ENCODE results near the gene ABLIM3.
A peak's percentile ranks its signal among the peaks of the same experiment; 100 is the strongest.

ABLIM3 gene

DNA sequence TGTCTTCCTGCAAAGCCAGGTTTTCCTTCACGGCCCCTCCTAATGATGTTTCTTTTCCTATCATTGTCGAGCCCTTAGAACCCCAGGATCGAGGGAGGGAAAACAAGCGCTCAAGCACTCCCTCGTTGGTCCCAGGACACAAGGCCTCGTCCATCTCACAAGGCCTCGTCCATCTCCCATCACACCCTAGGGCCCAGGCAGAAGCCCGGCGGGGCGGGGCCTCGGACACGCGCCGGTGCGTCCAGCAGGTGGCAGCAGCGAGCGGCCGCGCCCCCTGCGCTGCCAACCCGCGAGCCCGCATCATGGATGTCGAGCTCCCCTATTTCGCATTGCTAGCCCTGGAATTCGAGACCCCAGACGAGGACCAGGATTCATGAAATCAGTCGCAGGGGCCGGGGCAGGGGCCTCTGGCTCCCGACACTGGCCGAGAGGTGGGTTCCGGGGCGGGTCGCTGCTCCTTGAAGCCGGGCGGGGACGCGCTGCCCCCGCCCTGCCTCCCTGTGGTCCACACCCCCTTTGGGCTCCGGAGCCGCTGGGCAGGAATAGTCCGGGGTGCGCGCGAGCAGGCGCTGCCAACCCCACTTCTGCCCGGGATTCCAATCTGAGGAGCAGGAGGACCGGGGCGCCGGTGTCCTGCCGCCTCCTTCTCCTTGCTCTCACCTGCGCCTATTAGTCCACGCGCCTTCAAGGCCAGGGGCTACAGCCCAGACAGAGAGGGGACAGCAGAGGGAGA, at the start of gene ABLIM3:
TSS of gene ABLIM3 (plus strand) at position 270 of the 733 bp plus-strand sequence. CDS start 603 bp downstream, outside the sequence.
- ChIA-PET CTCF (interaction anchor here (0.9 to 10.4 kb wide), 40 partner anchors 8 to 384 kb away, joined by 3 to 249 read pairs (median 5); partner anchors contain the start of gene GRPEL2), POLR2A (interaction anchor here (1.4 kb wide), 1 partner anchor 71 kb away, joined by 5 read pairs; no protein-coding TSS in a partner anchor)
- DNase-seq (ENCODE audit: low read depth, low spot score), result no peak
- TF ChIP-seq, protein P1, sequence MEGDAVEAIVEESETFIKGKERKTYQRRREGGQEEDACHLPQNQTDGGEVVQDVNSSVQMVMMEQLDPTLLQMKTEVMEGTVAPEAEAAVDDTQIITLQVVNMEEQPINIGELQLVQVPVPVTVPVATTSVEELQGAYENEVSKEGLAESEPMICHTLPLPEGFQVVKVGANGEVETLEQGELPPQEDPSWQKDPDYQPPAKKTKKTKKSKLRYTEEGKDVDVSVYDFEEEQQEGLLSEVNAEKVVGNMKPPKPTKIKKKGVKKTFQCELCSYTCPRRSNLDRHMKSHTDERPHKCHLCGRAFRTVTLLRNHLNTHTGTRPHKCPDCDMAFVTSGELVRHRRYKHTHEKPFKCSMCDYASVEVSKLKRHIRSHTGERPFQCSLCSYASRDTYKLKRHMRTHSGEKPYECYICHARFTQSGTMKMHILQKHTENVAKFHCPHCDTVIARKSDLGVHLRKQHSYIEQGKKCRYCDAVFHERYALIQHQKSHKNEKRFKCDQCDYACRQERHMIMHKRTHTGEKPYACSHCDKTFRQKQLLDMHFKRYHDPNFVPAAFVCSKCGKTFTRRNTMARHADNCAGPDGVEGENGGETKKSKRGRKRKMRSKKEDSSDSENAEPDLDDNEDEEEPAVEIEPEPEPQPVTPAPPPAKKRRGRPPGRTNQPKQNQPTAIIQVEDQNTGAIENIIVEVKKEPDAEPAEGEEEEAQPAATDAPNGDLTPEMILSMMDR (IDR thresholded peaks at IDR 0.05; ENCODE audit: insufficient read depth, low read length, missing control alignments), result peak; percentile 86
- peak within 1 kb of the TSS; percentile 74 for H3K4me3 ChIP-seq (ENCODE audit: low read depth, low read length)

DNA sequence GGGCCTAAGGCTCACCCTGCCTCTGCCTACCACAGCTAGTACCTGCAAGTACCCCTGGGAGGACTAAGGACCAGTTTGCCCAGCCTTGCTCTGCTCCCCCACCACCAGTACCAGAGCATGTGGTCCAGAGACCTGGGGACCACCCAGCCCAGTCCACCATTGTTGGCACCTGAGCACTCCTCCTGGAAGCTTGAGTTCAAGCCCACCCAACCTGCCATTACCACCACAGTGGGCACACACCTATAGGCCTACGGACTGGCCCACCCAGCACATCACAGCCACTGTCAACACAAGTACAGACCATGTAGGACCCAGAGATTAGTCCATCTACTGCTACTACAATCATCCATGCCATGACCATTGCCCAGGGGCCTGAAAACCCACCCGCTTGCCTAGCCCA, 47.7 kb upstream of the ABLIM3 start:
- ChIA-PET CTCF (no interaction called here), POLR2A (no interaction called here)
- no peak for DNase-seq (ENCODE audit: low read depth, low spot score)
- no peak overlapping the region for H3K4me3 ChIP-seq (ENCODE audit: low read depth, low read length)
- TF ChIP-seq, protein P1 (IDR thresholded peaks at IDR 0.05; ENCODE audit: insufficient read depth, low read length, missing control alignments), result no peak

DNA sequence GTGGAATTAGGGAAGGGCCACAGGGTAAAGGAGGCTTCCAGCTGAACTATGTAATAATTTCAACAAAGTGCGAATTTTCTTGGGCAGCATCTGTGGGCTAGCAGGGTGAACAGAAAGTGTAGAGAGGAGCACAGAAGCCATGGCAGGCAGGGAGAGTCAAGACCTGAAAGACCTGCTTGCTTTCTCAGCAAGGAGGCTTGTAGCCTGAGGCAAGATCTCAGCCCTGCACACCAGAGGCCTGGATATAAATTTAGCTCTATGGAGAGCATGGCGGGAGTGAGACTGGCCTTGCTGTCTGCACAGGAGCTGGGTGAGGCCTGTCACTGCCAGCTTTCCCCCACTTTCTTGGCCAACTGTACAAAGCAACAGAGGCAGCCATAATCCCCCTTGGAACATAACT, 46.3 kb upstream of the ABLIM3 start:
- no peak for DNase-seq (ENCODE audit: low read depth, low spot score)
- CTCF ChIA-PET, result interaction anchor here (1.6 kb wide), 1 partner anchor 362 kb away, joined by 5 read pairs; no protein-coding TSS in a partner anchor

DNA sequence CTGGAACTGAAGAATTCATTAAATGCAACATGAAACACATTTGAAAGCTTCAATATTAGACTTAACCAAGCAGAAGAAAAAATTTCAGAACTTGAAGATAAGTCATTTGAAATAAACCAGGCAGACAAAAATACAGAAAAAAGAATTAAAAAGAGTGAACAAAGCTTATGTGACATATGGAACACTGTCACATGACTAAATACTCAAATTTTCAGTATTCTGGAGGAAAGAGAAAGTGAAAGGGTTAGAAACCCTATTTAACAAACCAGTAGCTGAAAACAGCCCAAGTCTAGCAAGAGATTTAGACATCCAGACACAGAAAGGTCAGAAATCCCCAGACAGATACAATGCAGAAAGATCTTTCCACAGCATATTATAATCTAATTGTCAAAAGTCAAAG, 41.4 kb upstream of the ABLIM3 start:
- POLR2A ChIA-PET, result interaction anchor here (0.6 kb wide), 1 partner anchor 34 kb away, joined by 3 read pairs; no protein-coding TSS in a partner anchor
- no peak overlapping the region for H3K4me3 ChIP-seq (ENCODE audit: low read depth, low read length)
- TF ChIP-seq, protein P1 (IDR thresholded peaks at IDR 0.05; ENCODE audit: insufficient read depth, low read length, missing control alignments), result no peak
- no peak for DNase-seq (ENCODE audit: low read depth, low spot score)
- CTCF ChIA-PET, result interaction anchor here (1.4 kb wide), 1 partner anchor 15 kb away, joined by 7 read pairs; no protein-coding TSS in a partner anchor

More for the DNA sequence above, 46.3 kb upstream of the ABLIM3 start:
- POLR2A ChIA-PET, result no interaction called here
- no peak overlapping the region for H3K4me3 ChIP-seq (ENCODE audit: low read depth, low read length)
- TF ChIP-seq, protein P1 (IDR thresholded peaks at IDR 0.05; ENCODE audit: insufficient read depth, low read length, missing control alignments), result no peak

DNA sequence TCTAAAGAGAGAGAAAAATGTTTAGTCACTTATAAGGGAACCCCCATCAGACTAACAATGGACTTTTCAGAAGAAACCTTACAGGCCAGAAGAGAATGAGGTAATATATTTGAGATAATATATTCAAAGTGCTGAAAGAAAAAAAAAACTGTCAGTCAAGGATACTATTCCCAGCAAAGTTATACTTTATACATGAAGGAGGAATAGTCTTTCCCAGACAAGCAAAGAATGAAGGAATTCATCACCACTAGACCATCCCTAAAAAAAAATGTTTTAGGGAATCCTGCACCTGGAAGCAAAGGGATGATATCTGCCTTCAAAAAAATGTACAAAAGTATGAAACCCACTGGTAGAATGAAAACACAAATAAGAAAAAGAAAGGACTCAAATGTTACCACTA, 41.0 kb upstream of the ABLIM3 start:
- ChIA-PET POLR2A (no interaction called here), CTCF (interaction anchor here (1.4 kb wide), 1 partner anchor 15 kb away, joined by 7 read pairs; no protein-coding TSS in a partner anchor)
- TF ChIP-seq, protein P1 (IDR thresholded peaks at IDR 0.05; ENCODE audit: insufficient read depth, low read length, missing control alignments), result no peak
- no peak overlapping the region for H3K4me3 ChIP-seq (ENCODE audit: low read depth, low read length)
- no peak for DNase-seq (ENCODE audit: low read depth, low spot score)

DNA sequence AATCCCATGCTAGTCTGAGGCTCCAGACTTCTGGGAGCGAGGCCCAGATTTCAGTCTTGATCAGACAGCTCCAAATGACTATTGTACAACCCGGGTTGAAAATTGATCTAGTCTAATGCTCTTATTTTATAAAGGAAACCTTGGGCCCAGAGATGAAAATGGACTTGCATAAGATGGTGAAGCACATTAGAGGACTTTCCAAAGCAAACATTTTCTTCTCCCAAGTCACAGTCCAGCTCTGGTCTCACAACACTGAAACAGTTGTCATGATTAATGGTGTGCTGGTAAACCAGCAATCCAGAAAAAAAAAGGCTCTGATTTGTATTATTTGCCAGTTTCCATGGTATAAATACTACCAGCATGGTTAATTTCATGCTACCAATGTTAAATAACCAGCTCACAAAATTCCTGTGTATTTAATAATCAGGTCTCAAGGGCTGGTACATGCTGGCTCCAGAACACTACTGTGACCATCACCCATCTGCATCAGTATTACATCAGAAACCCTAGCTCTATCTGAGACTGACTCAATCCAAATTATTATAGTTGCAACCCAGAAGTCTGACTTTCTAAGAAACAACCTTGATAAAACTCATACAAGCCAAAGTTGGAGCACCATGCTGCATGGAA, 32.5 kb upstream of the ABLIM3 start:
- POLR2A ChIA-PET, result no interaction called here
- DNase-seq (ENCODE audit: low read depth, low spot score), result no peak

More for the DNA sequence above, 32.5 kb upstream of the ABLIM3 start:
- no peak overlapping the region for H3K4me3 ChIP-seq (ENCODE audit: low read depth, low read length)
- CTCF ChIA-PET, result interaction anchor here (1.2 to 20.4 kb wide), 7 partner anchors 9 to 369 kb away, joined by 3 to 686 read pairs (median 5); no protein-coding TSS in a partner anchor
- TF ChIP-seq, protein P1 (IDR thresholded peaks at IDR 0.05; ENCODE audit: insufficient read depth, low read length, missing control alignments), result no peak

All from AG04449 (cell line).